ENCODE measurements around the gene POLD3.

DNA sequence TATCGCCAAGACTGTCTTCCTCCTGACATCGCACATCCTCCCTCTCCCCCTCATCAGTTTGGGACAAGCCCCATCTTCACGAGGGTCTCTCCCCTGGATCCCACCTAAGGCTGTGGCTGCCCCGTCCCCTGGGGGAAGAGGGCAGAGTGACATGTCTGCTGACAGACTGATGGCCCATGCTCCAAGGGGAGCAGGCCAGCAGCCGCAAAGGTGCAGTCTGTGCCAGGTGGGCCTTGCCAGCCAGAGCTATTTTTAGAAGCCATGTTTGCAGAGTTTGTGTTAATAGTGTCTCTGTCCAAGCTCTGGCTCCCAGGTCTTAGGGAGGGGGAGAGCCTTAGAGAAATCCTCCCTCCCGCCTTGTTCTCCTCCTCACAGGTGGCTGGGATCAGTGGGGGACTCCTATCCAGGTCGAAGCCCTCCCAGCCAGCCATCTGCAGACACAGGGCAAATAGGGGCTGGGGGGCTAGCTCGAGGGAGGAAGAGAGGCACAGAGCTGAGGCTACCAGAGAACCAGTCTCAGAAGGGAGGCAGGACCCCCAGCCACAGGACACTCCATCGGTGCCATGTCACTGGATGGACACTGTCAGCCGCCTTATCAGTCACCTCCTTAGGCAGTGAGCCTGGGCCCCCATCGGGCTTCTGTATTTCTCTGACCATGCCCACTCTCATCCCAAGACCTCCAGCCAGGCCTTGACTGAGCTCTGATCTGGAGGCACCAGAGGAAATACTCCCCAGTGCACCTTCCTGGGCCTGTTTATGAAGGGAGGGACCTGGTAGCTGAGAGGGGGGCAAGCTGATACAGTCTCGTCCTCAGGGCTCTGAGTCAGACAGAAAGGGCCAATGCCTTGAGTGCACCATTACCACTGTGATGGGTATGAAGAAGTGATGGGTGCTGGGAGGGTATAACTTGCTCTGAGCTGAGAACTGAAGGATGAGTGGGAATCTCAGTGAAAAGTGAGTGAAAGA is 89.6 kb downstream of the POLD3 start:
- peak in 1 of 3 donors; percentile 11 for TF ChIP-seq POLR2AphosphoS5 (IDR thresholded peaks at IDR 0.05)
- no peak for TF ChIP-seq CTCF (IDR thresholded peaks at IDR 0.05)

Data from stomach (tissue), 4 donors.